WTC11 (cell line): ENCODE data around the gene GTF2F1. TPM values are rescaled to one million over a fixed set of nuclear protein-coding genes. Genes with fewer than 3 reads are reported as not detected.

ENCODE experiments used
- ATF3 ChIP-seq: sonication (generic); formaldehyde crosslinking; conservative IDR thresholded peaks from 2 replicates; pipeline ENCODE4 v1.8.1; 2022; ENCODE audit warnings: mild to moderate bottlenecking, missing genetic modification reagents
- CDX4 ChIP-seq: fragments of 250-450 bp; sonication (Bioruptor Pico); IDR thresholded peaks from 2 replicates; pipeline ENCODE4 v1.9.0; 2021; ENCODE audit warnings: moderate library complexity, mild to moderate bottlenecking, inconsistent platforms, borderline replicate concordance
- E2F4 ChIP-seq: sonication (generic); formaldehyde crosslinking; IDR thresholded peaks from 2 replicates; pipeline ENCODE4 v1.8.1; 2022; ENCODE audit warnings: low read depth, mild to moderate bottlenecking, moderate library complexity, missing genetic modification reagents, borderline replicate concordance
- ELF4 ChIP-seq: sonication (generic); formaldehyde crosslinking; IDR thresholded peaks from 2 replicates; pipeline ENCODE4 v1.8.1; 2022; ENCODE audit warnings: low read depth, mild to moderate bottlenecking, moderate library complexity, missing genetic modification reagents
- ESRRA ChIP-seq: sonication (generic); formaldehyde crosslinking; IDR thresholded peaks from 2 replicates; pipeline ENCODE4 v1.8.1; 2022; ENCODE audit warnings: mild to moderate bottlenecking, missing genetic modification reagents, borderline replicate concordance
- ETV6 ChIP-seq: sonication (generic); formaldehyde crosslinking; IDR thresholded peaks from 2 replicates; pipeline ENCODE4 v1.8.1; 2022; ENCODE audit warnings: mild to moderate bottlenecking, missing genetic modification reagents
- FOXK1 ChIP-seq: sonication (generic); formaldehyde crosslinking; IDR thresholded peaks from 2 replicates; pipeline ENCODE4 v1.8.0; 2022; ENCODE audit warnings: mild to moderate bottlenecking, moderate library complexity, missing genetic modification reagents
- FOXP1 ChIP-seq: sonication (generic); formaldehyde crosslinking; IDR thresholded peaks from 2 replicates; pipeline ENCODE4 v1.8.0; 2022; ENCODE audit warnings: missing genetic modification reagents, mild to moderate bottlenecking, moderate library complexity, borderline replicate concordance
- FOXP4 ChIP-seq: sonication (generic); formaldehyde crosslinking; IDR thresholded peaks from 2 replicates; pipeline ENCODE4 v1.8.0; 2022; ENCODE audit warnings: mild to moderate bottlenecking, missing genetic modification reagents
- GABPB1 ChIP-seq: sonication (generic); formaldehyde crosslinking; IDR thresholded peaks from 2 replicates; pipeline ENCODE4 v1.8.1; 2023; ENCODE audit warnings: mild to moderate bottlenecking, missing genetic modification reagents
- HMGXB4 ChIP-seq: sonication (generic); formaldehyde crosslinking; IDR thresholded peaks from 2 replicates; pipeline ENCODE4 v1.8.1; 2023; ENCODE audit warnings: mild to moderate bottlenecking, moderate library complexity, missing genetic modification reagents
- IRF1 ChIP-seq: sonication (generic); formaldehyde crosslinking; IDR thresholded peaks from 2 replicates; pipeline ENCODE4 v1.8.0; 2023; ENCODE audit warnings: missing genetic modification reagents
- KAT7 ChIP-seq: sonication (generic); formaldehyde crosslinking; IDR thresholded peaks from 2 replicates; pipeline ENCODE4 v1.8.1; 2023; ENCODE audit warnings: missing genetic modification reagents, mild to moderate bottlenecking, borderline replicate concordance
- MAX ChIP-seq: sonication (generic); formaldehyde crosslinking; IDR thresholded peaks from 2 replicates; pipeline ENCODE4 v1.8.0; 2022; ENCODE audit warnings: mild to moderate bottlenecking, missing genetic modification reagents
- RELA ChIP-seq: sonication (generic); formaldehyde crosslinking; IDR thresholded peaks from 2 replicates; pipeline ENCODE4 v1.8.1; 2022; ENCODE audit warnings: missing genetic modification reagents, mild to moderate bottlenecking, borderline replicate concordance
- SP1 ChIP-seq: sonication (generic); formaldehyde crosslinking; conservative IDR thresholded peaks from 2 replicates; pipeline ENCODE4 v1.8.1; 2022; ENCODE audit warnings: missing genetic modification reagents
- TEAD1 ChIP-seq: sonication (generic); formaldehyde crosslinking; IDR thresholded peaks from 2 replicates; pipeline ENCODE4 v1.8.0; 2022; ENCODE audit warnings: mild to moderate bottlenecking, missing genetic modification reagents
- ZBTB21 ChIP-seq: sonication (generic); formaldehyde crosslinking; IDR thresholded peaks from 2 replicates; pipeline ENCODE4 v1.8.1; 2023; ENCODE audit warnings: mild to moderate bottlenecking, missing genetic modification reagents, borderline replicate concordance
- total RNA-seq: library from RNA; stranded (reverse); gene quantifications from 3 replicates; pipeline ENCODE4 v1.2.3, GENCODE V29; 2021
- TF ChIP-seq, protein P1 (sequence below): sonication (generic); formaldehyde crosslinking; IDR thresholded peaks from 2 replicates; pipeline ENCODE4 v1.8.1; 2022; ENCODE audit warnings: mild to moderate bottlenecking, missing genetic modification reagents, moderate library complexity, borderline replicate concordance
- TF ChIP-seq, protein P2 (sequence below): sonication (generic); formaldehyde crosslinking; IDR thresholded peaks from 2 replicates; pipeline ENCODE4 v1.8.1; 2023; ENCODE audit warnings: mild to moderate bottlenecking, missing genetic modification reagents, moderate library complexity
- TF ChIP-seq, protein P3 (sequence below): fragments of 250-450 bp; sonication (Bioruptor Pico); IDR thresholded peaks from 2 replicates; pipeline ENCODE4 v1.9.0; 2021; ENCODE audit warnings: mild to moderate bottlenecking
- TF ChIP-seq, protein P4 (sequence below): sonication (generic); formaldehyde crosslinking; IDR thresholded peaks from 2 replicates; pipeline ENCODE4 v1.8.0; 2022; ENCODE audit warnings: mild to moderate bottlenecking, missing genetic modification reagents
- TF ChIP-seq, protein P5 (sequence below): fragments of 250-450 bp; sonication (Bioruptor Pico); conservative IDR thresholded peaks from 2 replicates; pipeline ENCODE4 v1.9.0; 2021; ENCODE audit warnings: mild to moderate bottlenecking

The GTF2F1 gene
- total RNA-seq, 1 experiment from 2014 or later: 62.4 TPM

GRCh38 chr19:6372594-6373095, 20.3 kb downstream of the GTF2F1 start, which contains the start of gene ALKBH7 (continued):
- TF ChIP-seq FOXP1 (CRISPR knock-in tag) (0 out of 2 replicates have a peak, but pooled peaks have one; percentile 75), HMGXB4 (CRISPR knock-in tag) (peak; percentile 77; the same call in 1 of the 2 replicates), ZBTB21 (0 out of 2 replicates have a peak, but pooled peaks have one; percentile 61), E2F4 (CRISPR knock-in tag) (0 out of 2 replicates have a peak, but pooled peaks have one; percentile 17), KAT7 (CRISPR knock-in tag) (peak; percentile 70; the same call in 1 of the 2 replicates), IRF1 (CRISPR knock-in tag) (no peak), FOXK1 (CRISPR knock-in tag) (0 out of 2 replicates have a peak, but pooled peaks have one; percentile 27), ETV6 (CRISPR knock-in tag) (0 out of 2 replicates have a peak, but pooled peaks have one; percentile 17), CDX4 (no peak), RELA (CRISPR knock-in tag) (peak; percentile 87; the same call in 1 of the 2 replicates), FOXP4 (CRISPR knock-in tag) (no peak; the same call in 1 of the 2 replicates), MAX (CRISPR knock-in tag) (0 out of 2 replicates have a peak, but pooled peaks have one; percentile 52), GABPB1 (CRISPR knock-in tag) (0 out of 2 replicates have a peak, but pooled peaks have one; percentile 18), SP1 (CRISPR knock-in tag) (peak; percentile 83), ELF4 (CRISPR knock-in tag) (no peak), ESRRA (CRISPR knock-in tag) (peak; percentile 82; the same call in 1 of the 2 replicates), TEAD1 (peak; percentile 62; the same call in 1 of the 2 replicates), ATF3 (no peak)
- TF ChIP-seq, protein P1, sequence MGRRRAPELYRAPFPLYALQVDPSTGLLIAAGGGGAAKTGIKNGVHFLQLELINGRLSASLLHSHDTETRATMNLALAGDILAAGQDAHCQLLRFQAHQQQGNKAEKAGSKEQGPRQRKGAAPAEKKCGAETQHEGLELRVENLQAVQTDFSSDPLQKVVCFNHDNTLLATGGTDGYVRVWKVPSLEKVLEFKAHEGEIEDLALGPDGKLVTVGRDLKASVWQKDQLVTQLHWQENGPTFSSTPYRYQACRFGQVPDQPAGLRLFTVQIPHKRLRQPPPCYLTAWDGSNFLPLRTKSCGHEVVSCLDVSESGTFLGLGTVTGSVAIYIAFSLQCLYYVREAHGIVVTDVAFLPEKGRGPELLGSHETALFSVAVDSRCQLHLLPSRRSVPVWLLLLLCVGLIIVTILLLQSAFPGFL (CRISPR knock-in tag): 0 out of 2 replicates have a peak, but pooled peaks have one; percentile 35
- TF ChIP-seq, protein P2, sequence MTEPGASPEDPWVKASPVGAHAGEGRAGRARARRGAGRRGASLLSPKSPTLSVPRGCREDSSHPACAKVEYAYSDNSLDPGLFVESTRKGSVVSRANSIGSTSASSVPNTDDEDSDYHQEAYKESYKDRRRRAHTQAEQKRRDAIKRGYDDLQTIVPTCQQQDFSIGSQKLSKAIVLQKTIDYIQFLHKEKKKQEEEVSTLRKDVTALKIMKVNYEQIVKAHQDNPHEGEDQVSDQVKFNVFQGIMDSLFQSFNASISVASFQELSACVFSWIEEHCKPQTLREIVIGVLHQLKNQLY (CRISPR knock-in tag): 0 out of 2 replicates have a peak, but pooled peaks have one; percentile 73
- TF ChIP-seq, protein P3, sequence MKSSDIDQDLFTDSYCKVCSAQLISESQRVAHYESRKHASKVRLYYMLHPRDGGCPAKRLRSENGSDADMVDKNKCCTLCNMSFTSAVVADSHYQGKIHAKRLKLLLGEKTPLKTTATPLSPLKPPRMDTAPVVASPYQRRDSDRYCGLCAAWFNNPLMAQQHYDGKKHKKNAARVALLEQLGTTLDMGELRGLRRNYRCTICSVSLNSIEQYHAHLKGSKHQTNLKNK (CRISPR knock-in tag): no peak
- TF ChIP-seq, protein P4, sequence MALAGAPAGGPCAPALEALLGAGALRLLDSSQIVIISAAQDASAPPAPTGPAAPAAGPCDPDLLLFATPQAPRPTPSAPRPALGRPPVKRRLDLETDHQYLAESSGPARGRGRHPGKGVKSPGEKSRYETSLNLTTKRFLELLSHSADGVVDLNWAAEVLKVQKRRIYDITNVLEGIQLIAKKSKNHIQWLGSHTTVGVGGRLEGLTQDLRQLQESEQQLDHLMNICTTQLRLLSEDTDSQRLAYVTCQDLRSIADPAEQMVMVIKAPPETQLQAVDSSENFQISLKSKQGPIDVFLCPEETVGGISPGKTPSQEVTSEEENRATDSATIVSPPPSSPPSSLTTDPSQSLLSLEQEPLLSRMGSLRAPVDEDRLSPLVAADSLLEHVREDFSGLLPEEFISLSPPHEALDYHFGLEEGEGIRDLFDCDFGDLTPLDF (CRISPR knock-in tag): peak; percentile 60; the same call in 1 of the 2 replicates
- TF ChIP-seq, protein P5, sequence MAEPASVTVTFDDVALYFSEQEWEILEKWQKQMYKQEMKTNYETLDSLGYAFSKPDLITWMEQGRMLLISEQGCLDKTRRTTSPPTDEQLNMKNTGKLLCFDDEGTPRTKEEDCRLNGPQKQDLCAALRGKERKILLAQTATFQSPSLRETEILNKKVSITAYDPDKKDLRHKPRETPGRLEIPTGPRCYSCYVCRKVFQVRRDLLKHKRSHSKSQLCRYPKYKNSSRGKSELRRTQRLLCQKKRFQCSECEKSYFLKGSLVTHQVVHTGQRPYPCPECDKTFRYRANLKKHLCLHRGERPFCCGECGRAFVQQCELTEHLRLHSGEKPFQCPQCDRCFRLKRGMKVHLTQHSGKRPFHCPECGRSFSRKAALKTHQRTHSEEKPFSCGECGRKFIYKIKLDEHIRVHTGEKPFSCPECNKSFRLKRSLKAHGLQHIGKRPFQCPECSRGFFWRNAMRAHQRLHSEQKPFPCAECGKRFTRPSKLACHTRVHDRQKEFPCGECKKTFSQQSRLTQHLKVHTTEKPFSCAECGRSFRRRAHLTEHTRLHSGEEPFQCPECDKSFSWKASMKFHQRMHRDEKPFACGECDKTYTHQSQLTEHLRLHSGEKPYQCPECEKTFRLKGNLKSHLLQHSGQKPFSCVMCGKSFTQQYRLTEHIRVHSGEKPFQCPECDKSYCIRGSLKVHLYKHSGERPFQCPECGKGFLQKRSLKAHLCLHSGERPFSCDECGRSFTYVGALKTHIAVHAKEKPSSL: no peak
